ENCODE measurements around the gene TNFSF11. TPM values are rescaled to one million over a fixed set of nuclear protein-coding genes. Genes with fewer than 3 reads are reported as not detected.

Gene TNFSF11
- total and polyA plus RNA-seq, 4 donors = 0.15 to 0.40 (median 0.22) TPM; not detected in 1

Other genes with a start within 250 kb of the TNFSF11 start
- 10 to 100 TPM in 1 of 2 donors, 1 to 10 TPM in 1; 5.6 to 12.7 TPM for gene FAM216B, start 207.4 kb downstream of the TNFSF11 start, total RNA-seq
- 1 to 10 TPM; 5.6 to 9.8 TPM for gene FAM216B, start 207.4 kb downstream of the TNFSF11 start, polyA plus RNA-seq (ENCODE audit: insufficient read length in 2 of 2)

Measured in spinal cord (tissue), 4 donors.